Stimulated activated CD4-positive, alpha-beta T cell treated with anti-CD3 and anti-CD28 coated beads, TNF-alpha, amount 100 ng/mL, for 1 hour (primary cell): ENCODE data around the gene NWD2.

Experiments
- DNase-seq, 3 donors: peaks; one replicate each; pipeline ENCODE4 v3.0.0-alpha.2; 2020; ENCODE audit warnings: low read depth in 3 of 3, low spot score in 1 of 3

The NWD2 gene

DNA sequence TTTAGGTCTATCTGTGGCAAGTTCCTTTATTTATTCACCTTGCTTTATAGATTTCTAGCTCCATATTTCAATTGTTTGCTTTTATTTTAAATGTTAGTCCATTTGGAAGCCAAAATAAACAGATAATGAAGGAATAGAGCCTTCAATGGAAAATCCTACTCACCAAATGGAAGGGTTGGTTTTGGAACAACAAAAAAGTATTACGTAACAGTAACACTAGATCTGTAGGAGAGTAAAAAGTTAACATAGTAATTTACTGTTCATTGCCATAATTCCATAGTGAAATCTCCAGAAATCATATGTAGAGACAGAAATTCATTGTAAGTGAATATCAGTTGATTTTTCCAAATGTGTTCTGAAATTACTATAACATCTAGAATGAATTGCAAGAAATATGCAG, 34.6 kb downstream of the NWD2 start:
- DNase-seq, result no peak

DNA sequence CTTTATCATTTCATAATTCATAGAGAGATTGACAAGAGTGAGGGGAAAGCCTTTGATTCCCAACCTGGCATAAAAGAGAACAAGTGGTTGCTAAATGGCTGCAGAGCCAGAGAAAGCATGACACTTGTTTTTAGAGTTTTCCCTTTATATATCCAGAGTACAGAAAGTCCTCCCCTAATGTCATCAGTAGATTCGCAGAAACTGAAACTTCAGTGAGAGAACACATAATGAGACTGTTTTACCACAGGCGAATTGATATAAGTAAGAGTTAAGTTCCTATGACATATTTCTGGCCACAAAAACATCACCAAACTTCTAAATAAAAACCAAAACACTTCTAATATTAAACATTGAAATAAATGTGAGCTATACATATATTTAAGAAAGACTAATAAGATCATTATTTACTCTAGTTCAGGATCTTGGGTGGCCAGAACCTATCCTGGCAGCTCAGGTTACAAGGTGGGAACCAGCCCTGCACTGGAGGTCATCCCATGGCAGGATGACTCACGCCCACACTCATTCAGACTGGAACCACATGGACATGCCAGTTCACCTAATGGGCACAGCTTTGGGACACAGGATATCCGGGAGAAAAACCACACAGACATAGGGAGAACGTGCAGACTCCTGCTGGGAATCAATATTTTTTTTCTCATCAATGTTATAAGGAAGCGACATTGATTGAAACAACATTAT, 35.5 kb downstream of the NWD2 start:
- DNase-seq, result no peak

GRCh38 chr4:37299468-37299867, 54.9 kb downstream of the NWD2 start:
- no peak for DNase-seq

GRCh38 chr4:37304612-37305011, 60.1 kb downstream of the NWD2 start:
- no peak for DNase-seq

GRCh38 chr4:37305984-37306383, 61.4 kb downstream of the NWD2 start:
- DNase-seq, result no peak

DNA sequence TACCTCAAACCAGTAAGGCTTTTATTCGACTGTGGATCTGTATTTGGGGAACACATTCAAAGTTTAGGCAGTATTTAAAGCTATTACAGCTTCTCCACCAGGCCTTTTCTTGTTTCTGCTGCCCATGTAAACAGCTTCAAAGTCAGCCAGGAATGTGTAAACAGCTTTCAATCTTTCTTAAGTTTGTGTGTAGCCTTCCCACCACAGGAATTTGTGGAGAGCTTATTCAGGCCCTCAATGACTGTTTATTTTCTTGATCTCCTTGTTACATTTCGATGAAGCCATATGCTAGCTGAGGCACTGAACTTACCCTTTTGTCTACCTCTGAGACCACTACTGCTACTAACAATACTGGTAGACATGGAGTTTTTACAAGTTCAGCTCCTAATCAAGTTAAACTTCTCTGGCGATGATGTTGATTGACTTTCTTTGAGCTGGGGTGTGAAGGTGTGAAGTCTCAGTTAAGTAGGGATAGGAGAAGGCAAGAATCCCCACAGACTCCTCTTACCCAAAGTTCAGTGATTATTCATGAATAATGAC, 72.6 kb downstream of the NWD2 start:
- DNase-seq, result no peak

- DNase-seq, result no peak
These were observed 76.1 kb downstream of the NWD2 start for GRCh38 chr4:37320513-37321235.

DNA sequence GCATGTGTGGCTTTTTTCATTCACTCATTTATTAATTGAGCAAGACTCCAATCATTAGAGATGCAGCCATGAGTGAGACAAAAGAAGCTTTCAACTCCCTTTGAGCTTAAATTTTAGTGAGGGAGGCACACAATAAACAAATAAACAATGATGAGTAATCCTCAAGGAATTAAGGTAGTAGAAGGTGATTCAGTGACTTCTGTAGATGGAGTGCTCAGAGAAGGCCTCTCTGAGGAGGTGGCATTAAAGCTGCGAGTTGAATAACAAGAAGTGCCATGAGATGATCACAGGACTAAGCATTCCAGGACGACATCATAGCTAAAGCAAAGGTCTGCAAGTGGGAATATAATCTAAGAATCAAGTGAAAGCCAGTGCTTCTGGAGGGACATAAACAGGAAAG, 77.6 kb downstream of the NWD2 start:
- DNase-seq, result no peak

- no peak for DNase-seq
These were observed 80.0 kb downstream of the NWD2 start for GRCh38 chr4:37324546-37324945.

DNA sequence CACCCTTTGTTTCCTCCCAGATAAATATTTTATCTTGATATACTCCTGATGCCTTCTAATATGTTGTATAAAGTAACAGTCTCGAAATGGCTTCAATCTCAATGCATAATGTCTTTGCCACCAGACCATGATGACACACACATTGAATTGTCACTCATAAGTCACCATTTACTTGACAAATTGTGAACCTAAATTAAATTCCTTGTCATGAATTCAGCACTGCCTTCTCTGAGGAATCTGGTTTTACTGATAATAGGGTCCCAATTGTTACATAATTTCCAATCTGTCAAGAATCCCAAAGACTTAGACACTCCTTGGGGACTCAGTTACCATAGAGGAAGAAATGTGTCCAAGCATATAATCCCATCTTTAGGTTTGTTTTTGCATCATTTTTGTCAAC, 82.3 kb downstream of the NWD2 start:
- DNase-seq, result no peak

DNA sequence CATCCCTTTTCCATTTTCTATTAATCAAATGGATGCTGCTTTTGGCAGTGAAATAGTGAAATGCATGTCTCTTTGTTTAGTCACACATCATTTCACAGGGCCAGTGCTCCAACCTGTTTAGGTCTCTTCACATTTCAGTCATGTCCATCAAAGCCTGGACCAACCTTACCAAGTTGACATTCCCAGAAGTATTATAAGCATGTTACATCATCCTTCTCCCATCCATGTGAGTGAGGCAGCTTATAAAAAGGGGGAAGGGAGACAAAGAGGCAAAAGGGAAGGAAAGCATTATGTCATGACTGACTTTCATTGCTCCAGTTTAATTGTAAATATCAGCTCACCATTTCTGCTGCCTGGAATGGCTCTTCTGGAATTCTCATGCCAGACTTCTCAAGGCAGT, 94.4 kb downstream of the NWD2 start:
- DNase-seq, result no peak

GRCh38 chr4:37358748-37359147, 114.2 kb downstream of the NWD2 start:
- no peak for DNase-seq

DNA sequence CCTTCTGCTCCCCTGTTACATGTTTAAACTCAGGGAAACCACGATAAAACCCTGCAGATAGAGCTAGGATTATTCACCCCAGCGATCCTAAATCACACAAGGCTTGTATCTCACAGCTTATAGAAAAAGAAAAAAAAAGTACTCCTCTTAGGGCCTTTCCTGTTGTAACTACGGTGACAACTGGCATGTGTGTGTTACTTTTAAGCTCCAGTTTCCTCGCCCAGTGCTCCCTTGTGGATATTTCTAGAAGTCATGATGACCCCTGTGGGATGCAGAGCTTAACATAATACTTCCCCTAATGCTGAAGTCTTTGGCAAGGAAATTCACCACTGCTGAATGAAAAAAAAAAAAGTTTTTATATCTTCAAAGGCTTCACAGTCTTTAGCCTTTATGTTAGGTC, 114.7 kb downstream of the NWD2 start:
- no peak for DNase-seq

DNA sequence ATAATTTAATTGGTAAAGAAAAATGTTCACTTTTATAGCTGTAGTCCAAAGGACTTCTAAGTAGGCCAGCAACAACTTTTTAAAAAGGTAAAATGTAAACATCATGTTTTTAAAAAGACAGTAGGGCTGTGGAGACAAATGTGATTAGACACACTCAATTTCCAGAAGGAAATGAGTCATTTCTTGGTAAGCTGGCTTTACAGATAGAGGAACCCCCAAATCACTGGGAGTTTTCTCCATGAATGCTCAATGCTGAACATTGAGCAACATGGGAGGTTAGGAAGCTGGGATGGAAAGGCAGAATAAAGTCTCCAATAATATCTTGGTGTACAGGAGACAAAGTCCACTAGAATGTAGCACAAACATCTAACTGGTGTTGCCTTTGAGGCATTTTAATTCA, 121.3 kb downstream of the NWD2 start:
- no peak for DNase-seq

DNA sequence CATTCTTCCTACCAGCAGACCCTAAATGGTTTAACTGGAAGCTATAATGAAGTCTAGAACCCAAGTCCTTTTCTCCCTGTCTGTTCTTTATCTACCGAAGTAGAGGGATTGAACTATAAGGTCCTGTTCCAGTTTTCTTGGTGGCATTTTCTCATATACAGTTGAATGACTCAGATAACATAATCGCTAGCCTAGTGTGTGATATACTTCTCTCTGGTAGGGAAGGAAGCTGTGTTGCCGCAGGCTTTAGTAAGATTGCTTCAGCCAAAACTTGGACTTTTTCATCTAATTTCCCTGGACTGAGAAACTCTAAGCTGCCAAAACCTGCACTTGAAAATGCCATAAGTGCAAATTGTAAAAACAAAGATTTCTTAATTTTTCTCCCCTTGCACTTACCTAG, 123.4 kb downstream of the NWD2 start:
- no peak for DNase-seq

- no peak for DNase-seq
These were observed 125.5 kb downstream of the NWD2 start for GRCh38 chr4:37370052-37370451.

GRCh38 chr4:37381040-37381668, 136.6 kb downstream of the NWD2 start:
- no peak for DNase-seq

DNA sequence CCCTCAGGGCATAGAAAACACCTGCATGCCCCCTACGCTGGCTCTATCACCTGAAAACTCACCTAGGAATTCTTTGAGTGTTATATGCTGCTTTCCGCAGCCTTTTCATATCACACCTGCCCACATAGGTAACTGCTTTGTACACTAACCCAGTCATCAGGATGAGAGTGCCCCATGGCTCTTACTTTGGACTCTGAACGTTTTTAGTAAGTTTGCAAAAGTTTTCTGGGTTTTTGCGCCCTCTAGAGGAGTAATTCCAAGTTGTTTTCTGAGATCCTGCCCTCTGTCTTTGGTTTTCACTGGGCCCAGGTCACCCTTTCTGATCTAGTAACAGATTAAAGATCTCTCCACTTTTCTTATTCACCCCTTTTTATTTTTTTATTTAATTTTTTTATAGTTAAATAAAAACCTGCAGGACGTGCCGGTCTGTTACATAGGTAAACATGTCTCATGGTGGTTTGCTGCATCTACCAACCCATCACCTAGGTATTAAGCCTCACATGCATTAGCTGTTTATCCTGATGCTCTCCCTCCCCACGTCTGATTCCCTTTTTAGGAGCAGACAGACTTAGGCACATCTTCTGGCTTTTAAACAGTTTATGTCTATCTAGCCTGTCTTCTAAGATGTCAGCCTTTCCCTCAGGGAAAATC, 139.2 kb downstream of the NWD2 start:
- no peak for DNase-seq

GRCh38 chr4:37385424-37385823, 140.9 kb downstream of the NWD2 start:
- DNase-seq, result no peak

DNA sequence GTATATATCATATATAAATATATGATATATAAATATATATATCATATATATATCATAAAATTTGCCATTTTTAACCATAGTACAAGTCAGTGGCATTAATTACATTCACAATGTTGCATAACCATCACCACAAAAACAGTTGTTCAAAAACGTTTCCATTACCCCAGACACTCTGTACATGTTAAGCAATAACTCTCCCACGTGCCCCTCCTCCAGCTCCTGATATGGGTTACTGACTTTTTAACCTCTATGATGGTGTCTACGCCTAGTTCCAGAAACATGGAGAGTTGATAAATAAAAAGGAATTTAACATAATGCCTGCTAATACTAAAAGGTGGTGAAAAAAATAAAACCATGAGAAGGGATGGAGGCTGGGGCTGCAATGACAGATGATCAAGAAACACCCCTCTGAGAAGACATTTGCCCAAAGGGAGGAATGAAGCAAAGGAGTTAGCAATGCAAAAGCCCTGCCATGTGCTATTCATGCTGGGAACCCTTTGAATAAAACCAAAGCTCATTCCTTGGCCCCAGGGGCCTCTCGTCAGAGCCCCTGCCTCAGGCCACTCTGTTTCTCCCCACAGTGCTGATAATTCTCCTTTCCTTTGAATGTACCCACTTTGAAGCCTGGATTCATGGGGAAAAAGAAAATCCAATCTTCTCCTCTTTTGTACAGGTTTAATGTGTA, 144.3 kb downstream of the NWD2 start:
- DNase-seq, result no peak

DNA sequence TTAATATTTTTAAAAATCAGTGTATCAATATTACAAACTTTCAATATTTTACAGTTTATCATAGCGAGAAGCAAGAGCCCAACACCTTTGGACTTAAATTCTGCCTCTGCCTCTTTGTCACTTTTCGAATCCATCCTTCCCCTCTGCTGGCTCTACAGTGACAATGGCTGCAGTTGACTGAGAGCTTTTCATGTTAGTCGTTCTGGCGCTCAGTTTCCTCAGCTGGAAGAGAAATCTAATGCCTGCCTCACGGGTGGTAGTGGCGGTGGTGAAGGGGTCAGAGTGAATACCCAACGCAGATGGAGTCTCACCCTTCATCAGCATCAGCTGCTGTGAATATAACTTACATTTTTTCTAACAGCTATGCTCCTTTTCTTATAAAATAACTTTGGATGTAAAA, 144.8 kb downstream of the NWD2 start:
- no peak for DNase-seq
